ENCODE data around the gene LRP1B.

The LRP1B gene

GRCh38 chr2:141791521-141791920 is 339.3 kb downstream of the LRP1B start:
- TF ChIP-seq, protein P1, sequence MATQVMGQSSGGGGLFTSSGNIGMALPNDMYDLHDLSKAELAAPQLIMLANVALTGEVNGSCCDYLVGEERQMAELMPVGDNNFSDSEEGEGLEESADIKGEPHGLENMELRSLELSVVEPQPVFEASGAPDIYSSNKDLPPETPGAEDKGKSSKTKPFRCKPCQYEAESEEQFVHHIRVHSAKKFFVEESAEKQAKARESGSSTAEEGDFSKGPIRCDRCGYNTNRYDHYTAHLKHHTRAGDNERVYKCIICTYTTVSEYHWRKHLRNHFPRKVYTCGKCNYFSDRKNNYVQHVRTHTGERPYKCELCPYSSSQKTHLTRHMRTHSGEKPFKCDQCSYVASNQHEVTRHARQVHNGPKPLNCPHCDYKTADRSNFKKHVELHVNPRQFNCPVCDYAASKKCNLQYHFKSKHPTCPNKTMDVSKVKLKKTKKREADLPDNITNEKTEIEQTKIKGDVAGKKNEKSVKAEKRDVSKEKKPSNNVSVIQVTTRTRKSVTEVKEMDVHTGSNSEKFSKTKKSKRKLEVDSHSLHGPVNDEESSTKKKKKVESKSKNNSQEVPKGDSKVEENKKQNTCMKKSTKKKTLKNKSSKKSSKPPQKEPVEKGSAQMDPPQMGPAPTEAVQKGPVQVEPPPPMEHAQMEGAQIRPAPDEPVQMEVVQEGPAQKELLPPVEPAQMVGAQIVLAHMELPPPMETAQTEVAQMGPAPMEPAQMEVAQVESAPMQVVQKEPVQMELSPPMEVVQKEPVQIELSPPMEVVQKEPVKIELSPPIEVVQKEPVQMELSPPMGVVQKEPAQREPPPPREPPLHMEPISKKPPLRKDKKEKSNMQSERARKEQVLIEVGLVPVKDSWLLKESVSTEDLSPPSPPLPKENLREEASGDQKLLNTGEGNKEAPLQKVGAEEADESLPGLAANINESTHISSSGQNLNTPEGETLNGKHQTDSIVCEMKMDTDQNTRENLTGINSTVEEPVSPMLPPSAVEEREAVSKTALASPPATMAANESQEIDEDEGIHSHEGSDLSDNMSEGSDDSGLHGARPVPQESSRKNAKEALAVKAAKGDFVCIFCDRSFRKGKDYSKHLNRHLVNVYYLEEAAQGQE (IDR thresholded peaks at IDR 0.05; ENCODE audit: low read depth): no peak
- TF ChIP-seq FOXM1 (IDR thresholded peaks at IDR 0.05; ENCODE audit: borderline replicate concordance, low read depth): no peak

- TF ChIP-seq, protein P2, sequence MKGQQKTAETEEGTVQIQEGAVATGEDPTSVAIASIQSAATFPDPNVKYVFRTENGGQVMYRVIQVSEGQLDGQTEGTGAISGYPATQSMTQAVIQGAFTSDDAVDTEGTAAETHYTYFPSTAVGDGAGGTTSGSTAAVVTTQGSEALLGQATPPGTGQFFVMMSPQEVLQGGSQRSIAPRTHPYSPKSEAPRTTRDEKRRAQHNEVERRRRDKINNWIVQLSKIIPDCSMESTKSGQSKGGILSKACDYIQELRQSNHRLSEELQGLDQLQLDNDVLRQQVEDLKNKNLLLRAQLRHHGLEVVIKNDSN (IDR thresholded peaks at IDR 0.05): no peak
- TF ChIP-seq FOXM1 (IDR thresholded peaks at IDR 0.05; ENCODE audit: borderline replicate concordance, low read depth) (no peak), ZBTB7A (IDR thresholded peaks at IDR 0.05; ENCODE audit: low read depth) (no peak), EGR1 (IDR thresholded peaks at IDR 0.05) (no peak), TCF12 (IDR thresholded peaks at IDR 0.05; ENCODE audit: low read depth) (no peak), CEBPB (IDR thresholded peaks at IDR 0.05) (no peak), NFIC (IDR thresholded peaks at IDR 0.05) (no peak), TAF1 (IDR thresholded peaks at IDR 0.05; ENCODE audit: low read depth) (no peak), EP300 (IDR thresholded peaks at IDR 0.05; ENCODE audit: borderline replicate concordance) (no peak), YY1 (IDR thresholded peaks at IDR 0.05; ENCODE audit: low read depth) (no peak)
- TF ChIP-seq, protein P3, sequence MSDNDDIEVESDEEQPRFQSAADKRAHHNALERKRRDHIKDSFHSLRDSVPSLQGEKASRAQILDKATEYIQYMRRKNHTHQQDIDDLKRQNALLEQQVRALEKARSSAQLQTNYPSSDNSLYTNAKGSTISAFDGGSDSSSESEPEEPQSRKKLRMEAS (IDR thresholded peaks at IDR 0.05): no peak
- TF ChIP-seq, protein P1 (IDR thresholded peaks at IDR 0.05; ENCODE audit: low read depth): no peak
Measured at GRCh38 chr2:141782574-141782973, 348.2 kb downstream of the LRP1B start.

DNA sequence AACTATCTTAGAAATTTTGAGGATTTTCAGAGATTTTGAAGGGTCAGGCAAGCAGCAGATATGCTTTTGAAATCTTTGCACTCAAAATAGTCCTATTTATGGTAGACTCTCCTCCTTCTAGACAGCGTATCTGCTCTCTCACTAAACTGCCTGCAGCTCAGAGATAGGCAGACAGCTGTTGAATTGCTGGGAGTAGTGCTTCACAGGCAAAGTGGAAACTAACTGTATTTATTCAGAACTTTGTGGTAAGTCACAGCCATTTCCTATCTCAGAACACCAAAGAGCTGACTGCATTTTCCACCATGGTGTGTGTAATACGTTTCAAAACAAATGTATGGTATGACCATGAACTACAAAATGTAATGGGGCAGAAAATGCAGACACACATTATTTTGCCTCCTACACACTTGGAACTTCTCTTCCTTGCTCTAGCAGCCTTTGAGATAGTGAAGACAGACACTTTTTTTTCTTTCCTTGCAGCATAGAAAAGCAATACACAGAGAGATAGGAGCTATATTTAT is 352.4 kb downstream of the LRP1B start:
- TF ChIP-seq TCF12 (IDR thresholded peaks at IDR 0.05; ENCODE audit: low read depth) (no peak), CREB1 (IDR thresholded peaks at IDR 0.05; ENCODE audit: low read depth) (no peak), CEBPB (IDR thresholded peaks at IDR 0.05) (no peak), EP300 (IDR thresholded peaks at IDR 0.05; ENCODE audit: borderline replicate concordance) (no peak), TAF1 (IDR thresholded peaks at IDR 0.05; ENCODE audit: low read depth) (no peak), NFIC (IDR thresholded peaks at IDR 0.05) (no peak), ZBTB7A (IDR thresholded peaks at IDR 0.05; ENCODE audit: low read depth) (no peak), EGR1 (IDR thresholded peaks at IDR 0.05) (no peak), YY1 (IDR thresholded peaks at IDR 0.05; ENCODE audit: low read depth) (no peak)
- TF ChIP-seq, protein P3 (IDR thresholded peaks at IDR 0.05): no peak
- TF ChIP-seq, protein P2 (IDR thresholded peaks at IDR 0.05): no peak

DNA sequence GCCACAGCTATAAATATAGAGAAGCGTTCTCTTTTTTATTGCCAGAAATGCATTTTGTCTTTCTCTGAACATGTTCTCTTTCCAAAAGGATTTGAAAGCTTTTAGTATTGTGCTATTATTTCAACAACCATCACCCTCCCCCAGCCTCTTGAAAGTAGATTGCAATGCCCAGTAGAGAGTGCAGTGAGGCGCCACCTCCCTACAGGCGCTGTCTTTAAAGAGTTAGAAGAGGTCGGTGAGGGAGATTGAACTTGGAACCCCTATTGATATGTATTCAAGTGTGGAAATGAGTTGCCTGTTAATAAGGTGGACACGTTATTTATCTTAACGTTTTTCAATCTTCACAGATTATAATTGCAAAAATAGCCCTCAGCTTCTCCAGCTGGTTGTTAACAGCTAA is 360.3 kb downstream of the LRP1B start:
- no peak for TF ChIP-seq YY1 (IDR thresholded peaks at IDR 0.05; ENCODE audit: low read depth)
- TF ChIP-seq FOXM1 (IDR thresholded peaks at IDR 0.05; ENCODE audit: borderline replicate concordance, low read depth): no peak
- TF ChIP-seq, protein P2 (IDR thresholded peaks at IDR 0.05): no peak
- no peak for TF ChIP-seq TCF12 (IDR thresholded peaks at IDR 0.05; ENCODE audit: low read depth)
- TF ChIP-seq TAF1 (IDR thresholded peaks at IDR 0.05; ENCODE audit: low read depth): no peak
- no peak for TF ChIP-seq EP300 (IDR thresholded peaks at IDR 0.05; ENCODE audit: borderline replicate concordance)
- no peak for TF ChIP-seq CREB1 (IDR thresholded peaks at IDR 0.05; ENCODE audit: low read depth)
- no peak for TF ChIP-seq TEAD4 (IDR thresholded peaks at IDR 0.05)
- TF ChIP-seq, protein P1 (IDR thresholded peaks at IDR 0.05; ENCODE audit: low read depth): no peak
- no peak for TF ChIP-seq NFIC (IDR thresholded peaks at IDR 0.05)
- TF ChIP-seq ZBTB7A (IDR thresholded peaks at IDR 0.05; ENCODE audit: low read depth): no peak
- no peak for TF ChIP-seq RAD21 (IDR thresholded peaks at IDR 0.05; ENCODE audit: low read depth)
- TF ChIP-seq CEBPB (IDR thresholded peaks at IDR 0.05): no peak

All from Ishikawa (cell line).